ENCODE results near the gene SSBP1. TPM values are rescaled to one million over a fixed set of nuclear protein-coding genes. Genes with fewer than 3 reads are reported as not detected.

Gene SSBP1
- total RNA-seq, 3 donors from 2014 or later (not counting 1 experiment from before 2014, with no cell fraction given): 98.7 to 112 (median 106) TPM

DNA sequence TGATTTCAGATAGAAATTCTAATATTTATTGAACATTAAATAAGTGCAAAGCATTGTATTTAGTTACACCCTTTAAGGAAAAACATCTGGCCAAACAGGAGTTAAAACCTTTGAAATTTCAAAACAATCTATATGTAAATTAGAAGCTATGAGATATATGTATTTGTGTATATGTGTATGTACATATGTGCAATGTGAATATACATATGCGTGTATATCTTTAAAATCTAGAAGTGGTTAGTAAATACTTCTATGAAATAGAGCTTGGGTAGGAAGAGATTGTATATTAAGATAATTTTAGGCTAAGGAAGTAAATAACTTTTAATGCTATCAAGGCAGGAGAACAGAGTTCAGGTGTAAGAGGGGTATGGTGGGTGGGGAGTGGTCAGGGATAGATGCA is 20.7 kb upstream of the SSBP1 start:
- ATAC-seq (no peak), DNase-seq (no peak)
- Histone ChIP-seq H3K36me3 (ENCODE audit: control insufficient read depth, insufficient read depth, low read length) (no peaks in the 10 kb centered on the region), H3K4me1 (ENCODE audit: control insufficient read depth, insufficient read depth, low read length) (no peaks in the 10 kb centered on the region), H3K27ac (ENCODE audit: low read length) (no peak overlapping the region), H3K27me3 (ENCODE audit: control insufficient read depth, insufficient read depth, low read length) (no peaks in the 10 kb centered on the region), H3K4me3 (ENCODE audit: low read length) (no peak overlapping the region), H3K9me3 (ENCODE audit: control insufficient read depth, insufficient read depth, low read length) (no peaks in the 10 kb centered on the region)
- TF ChIP-seq, protein P1, sequence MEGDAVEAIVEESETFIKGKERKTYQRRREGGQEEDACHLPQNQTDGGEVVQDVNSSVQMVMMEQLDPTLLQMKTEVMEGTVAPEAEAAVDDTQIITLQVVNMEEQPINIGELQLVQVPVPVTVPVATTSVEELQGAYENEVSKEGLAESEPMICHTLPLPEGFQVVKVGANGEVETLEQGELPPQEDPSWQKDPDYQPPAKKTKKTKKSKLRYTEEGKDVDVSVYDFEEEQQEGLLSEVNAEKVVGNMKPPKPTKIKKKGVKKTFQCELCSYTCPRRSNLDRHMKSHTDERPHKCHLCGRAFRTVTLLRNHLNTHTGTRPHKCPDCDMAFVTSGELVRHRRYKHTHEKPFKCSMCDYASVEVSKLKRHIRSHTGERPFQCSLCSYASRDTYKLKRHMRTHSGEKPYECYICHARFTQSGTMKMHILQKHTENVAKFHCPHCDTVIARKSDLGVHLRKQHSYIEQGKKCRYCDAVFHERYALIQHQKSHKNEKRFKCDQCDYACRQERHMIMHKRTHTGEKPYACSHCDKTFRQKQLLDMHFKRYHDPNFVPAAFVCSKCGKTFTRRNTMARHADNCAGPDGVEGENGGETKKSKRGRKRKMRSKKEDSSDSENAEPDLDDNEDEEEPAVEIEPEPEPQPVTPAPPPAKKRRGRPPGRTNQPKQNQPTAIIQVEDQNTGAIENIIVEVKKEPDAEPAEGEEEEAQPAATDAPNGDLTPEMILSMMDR (IDR thresholded peaks at IDR 0.05): no peak
- no peak overlapping the region for H3K4me3 Mint-ChIP-seq
- no peak overlapping the region for H3K27ac Mint-ChIP-seq
- no peaks in the 10 kb centered on the region for H3K27me3 Mint-ChIP-seq (ENCODE audit: low read depth in 2 of 2)
- H3K9me3 Mint-ChIP-seq: no peaks in the 10 kb centered on the region
- intact Hi-C loops (cut with micrococcal nuclease): no loop called here
- 100% methylated on average over 1 of the region's 1 CpG for WGBS (ENCODE audit: insufficient coverage)
- H3K36me3 Mint-ChIP-seq: no peaks in the 10 kb centered on the region
- no peaks in the 10 kb centered on the region for H3K4me1 Mint-ChIP-seq

DNA sequence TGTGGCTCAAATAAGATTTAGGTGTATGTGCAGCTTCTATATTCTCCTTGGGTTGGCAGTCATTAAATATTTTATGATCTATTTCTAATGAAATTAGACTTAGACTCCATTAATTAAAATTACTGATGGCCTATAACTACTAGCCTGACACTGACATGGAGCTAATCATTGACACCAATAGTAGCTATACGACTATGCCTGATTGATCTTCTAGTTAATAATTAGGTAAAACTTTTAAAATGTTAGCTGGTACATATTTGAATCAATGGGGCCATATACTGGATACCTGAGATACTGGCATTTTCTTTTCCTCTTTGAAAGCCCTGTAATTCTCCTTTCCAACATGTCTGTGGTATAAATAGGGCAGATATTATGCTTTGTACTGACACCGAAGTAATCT is 15.6 kb upstream of the SSBP1 start:
- Histone ChIP-seq H3K9me3 (ENCODE audit: control insufficient read depth, insufficient read depth, low read length) (no peaks in the 10 kb centered on the region), H3K4me1 (ENCODE audit: control insufficient read depth, insufficient read depth, low read length) (no peaks in the 10 kb centered on the region), H3K36me3 (ENCODE audit: control insufficient read depth, insufficient read depth, low read length) (no peaks in the 10 kb centered on the region), H3K4me3 (ENCODE audit: low read length) (no peak overlapping the region), H3K27ac (ENCODE audit: low read length) (no peak overlapping the region), H3K27me3 (ENCODE audit: control insufficient read depth, insufficient read depth, low read length) (no peaks in the 10 kb centered on the region)
- no peaks in the 10 kb centered on the region for H3K9me3 Mint-ChIP-seq
- no peak for ATAC-seq
- intact Hi-C loops (cut with micrococcal nuclease): no loop called here
- no peak overlapping the region for H3K4me3 Mint-ChIP-seq
- no peak overlapping the region for H3K27ac Mint-ChIP-seq
- no peaks in the 10 kb centered on the region for H3K36me3 Mint-ChIP-seq
- WGBS (ENCODE audit: insufficient coverage): 100% methylated on average over 1 of the region's 2 CpGs
- no peaks in the 10 kb centered on the region for H3K4me1 Mint-ChIP-seq
- TF ChIP-seq, protein P1 (IDR thresholded peaks at IDR 0.05): no peak
- no peak for DNase-seq
- no peaks in the 10 kb centered on the region for H3K27me3 Mint-ChIP-seq (ENCODE audit: low read depth in 2 of 2)

DNA sequence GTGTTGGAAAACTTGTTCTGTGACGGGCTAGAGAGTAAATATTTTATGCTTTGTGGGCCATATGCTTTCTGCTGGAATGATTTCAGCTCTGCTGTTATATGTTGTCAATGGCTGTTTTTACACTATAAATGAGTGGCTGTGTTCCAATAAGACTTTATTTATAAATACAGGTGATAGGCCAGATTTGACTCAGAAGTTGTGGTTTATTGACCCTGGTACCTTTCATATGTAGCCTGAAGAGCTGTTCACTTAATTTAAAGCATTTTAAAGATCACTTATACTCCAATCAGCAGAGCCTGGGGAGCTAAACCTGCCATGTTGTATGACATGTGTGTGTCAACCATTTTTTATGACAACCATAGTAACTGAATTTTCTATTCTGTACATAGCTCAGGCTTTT is 9.1 kb upstream of the SSBP1 start:
- no peaks in the 10 kb centered on the region for H3K9me3 Mint-ChIP-seq
- H3K36me3 Mint-ChIP-seq: no peaks in the 10 kb centered on the region
- peaks cover 0 to 3% of the 10 kb centered on the region in 2 donors for H3K27me3 Mint-ChIP-seq (ENCODE audit: low read depth in 2 of 2)
- no peaks in the 10 kb centered on the region for H3K9me3 ChIP-seq (ENCODE audit: control insufficient read depth, insufficient read depth, low read length)
- intact Hi-C loops (cut with micrococcal nuclease): no loop called here
- H3K27ac ChIP-seq (ENCODE audit: low read length): no peak overlapping the region
- H3K27ac Mint-ChIP-seq: no peak overlapping the region
- TF ChIP-seq, protein P1 (IDR thresholded peaks at IDR 0.05): no peak
- no peak overlapping the region for H3K4me3 ChIP-seq (ENCODE audit: low read length)
- H3K4me3 Mint-ChIP-seq: no peak overlapping the region
- H3K4me1 ChIP-seq (ENCODE audit: control insufficient read depth, insufficient read depth, low read length): no peaks in the 10 kb centered on the region
- peaks cover 0 to 6% of the 10 kb centered on the region in 2 donors for H3K4me1 Mint-ChIP-seq
- H3K27me3 ChIP-seq (ENCODE audit: control insufficient read depth, insufficient read depth, low read length): no peaks in the 10 kb centered on the region
- DNase-seq (no peak), ATAC-seq (no peak)
- 100% methylated on average over 1 of the region's 1 CpG for WGBS (ENCODE audit: insufficient coverage)
- H3K36me3 ChIP-seq (ENCODE audit: control insufficient read depth, insufficient read depth, low read length): no peaks in the 10 kb centered on the region

DNA sequence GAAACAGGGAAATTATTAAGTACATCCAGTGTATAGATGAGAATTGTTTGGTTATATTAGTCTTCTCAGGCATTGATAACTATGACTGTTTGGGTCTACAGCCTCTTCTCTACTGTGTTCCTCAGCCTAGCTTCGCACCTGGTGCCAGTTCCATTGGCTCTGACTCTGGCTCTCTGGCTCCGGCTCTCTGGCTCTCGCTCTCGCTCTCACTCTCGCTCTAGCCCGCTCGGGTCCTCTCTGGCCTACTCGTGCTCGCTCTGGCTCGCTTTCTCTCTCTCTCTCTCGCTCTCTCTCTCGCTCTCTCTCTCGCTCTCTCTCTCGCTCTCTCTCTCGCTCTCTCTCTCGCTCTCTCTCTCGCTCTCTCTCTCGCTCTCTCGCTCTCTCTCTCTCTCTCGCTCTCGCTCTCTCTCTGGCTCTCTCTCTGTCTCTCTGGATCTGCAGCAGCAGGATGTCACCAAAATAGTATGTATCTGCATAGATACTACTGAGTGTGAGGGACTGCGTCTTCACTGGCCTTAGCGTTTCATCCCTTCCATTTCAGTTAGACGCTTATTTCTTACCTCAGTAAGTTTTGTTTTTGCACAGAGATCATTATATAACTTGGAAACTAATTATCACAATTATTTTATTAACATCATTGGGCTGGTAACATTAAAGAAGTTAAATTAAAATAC is 6.5 kb upstream of the SSBP1 start:
- DNase-seq: no peak
- intact Hi-C loops (cut with micrococcal nuclease): no loop called here
- H3K36me3 ChIP-seq (ENCODE audit: control insufficient read depth, insufficient read depth, low read length): no peaks in the 10 kb centered on the region
- Mint-ChIP-seq H3K4me3 (no peak overlapping the region), H3K9me3 (no peaks in the 10 kb centered on the region), H3K27ac (peak overlapping the region in 1 of 2 donors; percentile 48), H3K27me3 (ENCODE audit: low read depth in 2 of 2) (peaks cover 0 to 3% of the 10 kb centered on the region in 2 donors), H3K4me1 (peaks cover under 1 to 6% of the 10 kb centered on the region in 2 donors), H3K36me3 (no peaks in the 10 kb centered on the region)
- 93% methylated on average over 19 of the region's 24 CpGs for WGBS (ENCODE audit: insufficient coverage)
- TF ChIP-seq, protein P1 (IDR thresholded peaks at IDR 0.05): no peak
- H3K4me1 ChIP-seq (ENCODE audit: control insufficient read depth, insufficient read depth, low read length): no peaks in the 10 kb centered on the region
- H3K9me3 ChIP-seq (ENCODE audit: control insufficient read depth, insufficient read depth, low read length): no peaks in the 10 kb centered on the region
- H3K27ac ChIP-seq (ENCODE audit: low read length): no peak overlapping the region
- peak in 1 of 3 donors; percentile 21 for ATAC-seq
- no peak overlapping the region for H3K4me3 ChIP-seq (ENCODE audit: low read length)
- H3K27me3 ChIP-seq (ENCODE audit: control insufficient read depth, insufficient read depth, low read length): no peaks in the 10 kb centered on the region
